ENCODE results near the gene IGSF22.
"Not testable (repeated sequence)": the region's sequence is repeated elsewhere in the genome, so short reads cannot be mapped to it uniquely, and the experiment has no call there.

Gene IGSF22

GRCh38 chr11:18691467-18692140 lies 34.4 kb downstream of the IGSF22 start:
- DNase-seq (ENCODE audit: low read depth), result not testable (repeated sequence)

- DNase-seq (ENCODE audit: low read depth), result no peak
Observed at GRCh38 chr11:18684267-18684666, 41.7 kb downstream of the IGSF22 start.

GRCh38 chr11:18682466-18682865 lies 43.5 kb downstream of the IGSF22 start:
- no peak for DNase-seq (ENCODE audit: low read depth)

GRCh38 chr11:18681949-18682348 lies 44.0 kb downstream of the IGSF22 start:
- DNase-seq (ENCODE audit: low read depth), result not testable (repeated sequence)

- no peak for DNase-seq (ENCODE audit: low read depth)
Observed at GRCh38 chr11:18677560-18677959, 48.4 kb downstream of the IGSF22 start.

- no peak for DNase-seq (ENCODE audit: low read depth)
Observed at GRCh38 chr11:18676803-18677202, 49.2 kb downstream of the IGSF22 start.

GRCh38 chr11:18672209-18672608 lies 53.8 kb downstream of the IGSF22 start:
- DNase-seq (ENCODE audit: low read depth), result not testable (repeated sequence)

GRCh38 chr11:18671246-18671645 lies 54.7 kb downstream of the IGSF22 start:
- DNase-seq (ENCODE audit: low read depth), result no peak

- DNase-seq (ENCODE audit: low read depth), result no peak
Observed at GRCh38 chr11:18669711-18670110, 56.3 kb downstream of the IGSF22 start.

- no peak for DNase-seq (ENCODE audit: low read depth)
Observed at GRCh38 chr11:18669219-18669596, 56.8 kb downstream of the IGSF22 start.

- DNase-seq (ENCODE audit: low read depth), result no peak
Observed at GRCh38 chr11:18668131-18668530, 57.9 kb downstream of the IGSF22 start.

GRCh38 chr11:18665353-18665872 lies 60.6 kb downstream of the IGSF22 start:
- DNase-seq (ENCODE audit: low read depth), result not testable (repeated sequence)

- DNase-seq (ENCODE audit: low read depth), result no peak
Observed at GRCh38 chr11:18657673-18658072, 68.3 kb downstream of the IGSF22 start.
